GM23248 (cell line): ENCODE results near the gene R3HCC1L. TPM values are rescaled to one million over a fixed set of nuclear protein-coding genes. Genes with fewer than 3 reads are reported as not detected.

Source experiments
- DNase-seq: peaks from one replicate; pipeline ENCODE4 v3.0.0-alpha.2; 2015
- H2AFZ ChIP-seq: fragments of 200-600 bp; sonication (generic); 2 replicates; pipeline ENCODE4 v1.6.1; 2016; ENCODE audit warnings: antibody characterized with exemption
- H3F3A ChIP-seq: fragments of 200-600 bp; sonication (generic); 2 replicates; pipeline ENCODE4 v1.6.1; 2016; ENCODE audit warnings: mild to moderate bottlenecking, antibody characterized with exemption, mixed run types; ENCODE audit not compliant: insufficient read depth
- H3K27ac ChIP-seq: fragments of 200-600 bp; sonication (generic); 2 replicates; pipeline ENCODE4 v1.5.1; 2016; ENCODE audit warnings: mild to moderate bottlenecking
- H3K27me3 ChIP-seq: fragments of 200-600 bp; sonication (generic); replicated peaks from 2 replicates; pipeline ENCODE4 v1.6.1; 2016; ENCODE audit warnings: mild to moderate bottlenecking; ENCODE audit not compliant: insufficient read depth
- H3K36me3 ChIP-seq: fragments of 200-600 bp; sonication (generic); 2 replicates; pipeline ENCODE4 v1.6.1; 2016; ENCODE audit warnings: low read depth, mild to moderate bottlenecking
- H3K4me1 ChIP-seq: fragments of 200-600 bp; sonication (generic); 2 replicates; pipeline ENCODE4 v1.6.1; 2016; ENCODE audit warnings: mild to moderate bottlenecking; ENCODE audit not compliant: insufficient read depth
- H3K4me2 ChIP-seq: fragments of 200-600 bp; sonication (generic); one replicate; pipeline ENCODE4 v1.6.1; 2016; ENCODE audit warnings: mild to moderate bottlenecking; ENCODE audit not compliant: unreplicated experiment
- H3K4me3 ChIP-seq: fragments of 200-600 bp; sonication (generic); 2 replicates; pipeline ENCODE4 v1.5.1; 2016; ENCODE audit warnings: mild to moderate bottlenecking
- H3K79me2 ChIP-seq: fragments of 200-600 bp; sonication (generic); 2 replicates; pipeline ENCODE4 v1.6.1; 2016; ENCODE audit warnings: mild to moderate bottlenecking; ENCODE audit not compliant: insufficient read depth
- H3K9ac ChIP-seq: fragments of 200-600 bp; sonication (generic); 2 replicates; pipeline ENCODE4 v1.6.1; 2016; ENCODE audit warnings: mild to moderate bottlenecking
- H3K9me2 ChIP-seq: fragments of 200-600 bp; sonication (generic); 2 replicates; pipeline ENCODE4 v1.6.1; 2016; ENCODE audit warnings: mixed run types, mild to moderate bottlenecking, moderate library complexity; ENCODE audit not compliant: insufficient read depth
- H3K9me3 ChIP-seq: fragments of 200-600 bp; sonication (generic); one replicate; pipeline ENCODE4 v1.6.1; 2017; ENCODE audit warnings: low read depth
- H4K20me1 ChIP-seq: fragments of 200-600 bp; sonication (generic); 2 replicates; pipeline ENCODE4 v1.6.0; 2016; ENCODE audit not compliant: insufficient read depth
- EZH2 ChIP-seq: fragments of 200-600 bp; sonication (generic); IDR thresholded peaks from 2 replicates; pipeline ENCODE4 v1.6.1; 2018; ENCODE audit warnings: antibody characterized with exemption, mild to moderate bottlenecking; ENCODE audit not compliant: insufficient read depth, poor library complexity, severe bottlenecking
- EZH2phosphoT487 ChIP-seq: fragments of 200-600 bp; sonication (generic); IDR thresholded peaks from 2 replicates; pipeline ENCODE4 v1.6.1; 2018; ENCODE audit warnings: antibody characterized with exemption, moderate library complexity, mild to moderate bottlenecking, low read depth; ENCODE audit not compliant: insufficient read depth
- WGBS, 2 experiments: methylation state at CpG; one replicate each; pipeline ENCODE4 v1.1.6; 2015 to 2017; ENCODE audit warnings: low lambda C conversion rate in 2 of 2, low coverage in 1 of 2; ENCODE audit errors: missing lambda C conversion rate in 2 of 2; 5-methylcytosine and 5-hydroxymethylcytosine counted together
- in situ Hi-C: fragments of 300-500 bp; cut with MboI; formaldehyde crosslinking; loops from 2 replicates; pipeline ENCODE4 v1.15.0; 2020
- polyA plus RNA-seq: library from polyadenylated mRNA; unstranded; fragments of >200 nt; fragmentation: Nextera tagmentation; extraction: Ambion mirVana; gene quantifications from 2 replicates; pipeline ENCODE4 v1.2.1, GENCODE V29; 2016
- total RNA-seq: library from RNA; depleted of rRNA; stranded (reverse); fragments of >200 nt; shearing (Covaris generic); gene quantifications from 2 replicates; pipeline ENCODE4 v1.2.3, GENCODE V29; 2014

Gene R3HCC1L
- total and polyA plus RNA-seq, 2 experiments from 2014 or later = 8.2 to 10.2 TPM

GRCh38 chr10:98262571-98262970, 128.1 kb downstream of the R3HCC1L start:
- Histone ChIP-seq H3K9me2 (no peaks in the 10 kb centered on the region), H3K9me3 (no peaks in the 10 kb centered on the region), H4K20me1 (no peaks in the 10 kb centered on the region), H3K4me2 (no peak overlapping the region), H3K4me1 (peaks cover 13% of the 10 kb centered on the region; the same call in 1 of the 2 replicates), H3K9ac (no peak overlapping the region), H3K27me3 (no peaks in the 10 kb centered on the region), H3K36me3 (peaks cover 12% of the 10 kb centered on the region; the same call in 1 of the 2 replicates), H2AFZ (no peak overlapping the region), H3K4me3 (no peak overlapping the region), H3K79me2 (peaks cover 21% of the 10 kb centered on the region), H3K27ac (no peak overlapping the region), H3F3A (peaks cover 44% of the 10 kb centered on the region)
- WGBS, 2 experiments = 35 to 39% methylated on average over 7 of the region's 7 CpGs
- DNase-seq = peak; percentile 81
- TF ChIP-seq EZH2 (no peak), EZH2phosphoT487 (no peak)
- in situ Hi-C loops = no loop called here

- Histone ChIP-seq H4K20me1 (no peaks in the 10 kb centered on the region), H3K4me3 (no peak overlapping the region), H3K27me3 (no peaks in the 10 kb centered on the region), H3F3A (peaks cover 39% of the 10 kb centered on the region), H3K79me2 (peaks cover 24% of the 10 kb centered on the region), H3K4me2 (no peak overlapping the region), H2AFZ (no peak overlapping the region), H3K36me3 (peaks cover 12% of the 10 kb centered on the region; the same call in 1 of the 2 replicates), H3K9me2 (no peaks in the 10 kb centered on the region), H3K9me3 (no peaks in the 10 kb centered on the region), H3K27ac (no peak overlapping the region), H3K4me1 (peaks cover 13% of the 10 kb centered on the region; the same call in 1 of the 2 replicates), H3K9ac (no peak overlapping the region)
- no peak for DNase-seq
- in situ Hi-C loops = no loop called here
- WGBS, 2 experiments = 87 to 88% methylated on average over 7 of the region's 7 CpGs
- TF ChIP-seq EZH2phosphoT487 (no peak), EZH2 (no peak)
Observed at GRCh38 chr10:98263088-98263487, 128.6 kb downstream of the R3HCC1L start.

GRCh38 chr10:98264378-98265065, 130.1 kb downstream of the R3HCC1L start:
- no peak overlapping the region for H3K27ac ChIP-seq
- H3K9ac ChIP-seq = no peak overlapping the region
- no peak for DNase-seq
- 0 out of 2 replicates have a peak overlapping the region, but pooled peaks have one; percentile 18 for H3K4me3 ChIP-seq
- H3K4me2 ChIP-seq = no peak overlapping the region
- no peak for TF ChIP-seq EZH2phosphoT487
- no peak for TF ChIP-seq EZH2
- no peaks in the 10 kb centered on the region for H3K27me3 ChIP-seq
- peaks cover 22% of the 10 kb centered on the region for H3K4me1 ChIP-seq
- peaks cover 24% of the 10 kb centered on the region for H3K79me2 ChIP-seq
- no peaks in the 10 kb centered on the region for H4K20me1 ChIP-seq
- H3K9me3 ChIP-seq = no peaks in the 10 kb centered on the region
- peaks cover 12% of the 10 kb centered on the region; the same call in 1 of the 2 replicates for H3K36me3 ChIP-seq
- 73 to 79% methylated on average over 12 of the region's 12 CpGs for WGBS, 2 experiments
- H2AFZ ChIP-seq = no peak overlapping the region
- H3K9me2 ChIP-seq = no peaks in the 10 kb centered on the region
- in situ Hi-C loops = no loop called here
- peaks cover 35% of the 10 kb centered on the region for H3F3A ChIP-seq

GRCh38 chr10:98265403-98266378, 131.2 kb downstream of the R3HCC1L start:
- Histone ChIP-seq H3K4me1 (peaks cover 28% of the 10 kb centered on the region), H3K9ac (peak overlapping the region; percentile 91), H4K20me1 (no peaks in the 10 kb centered on the region), H3K4me2 (peak overlapping the region; percentile 94), H2AFZ (no peak overlapping the region), H3K36me3 (peaks cover 9% of the 10 kb centered on the region; the same call in 1 of the 2 replicates), H3K27ac (no peak overlapping the region), H3K4me3 (peak overlapping the region; percentile 88), H3K9me3 (no peaks in the 10 kb centered on the region), H3K9me2 (no peaks in the 10 kb centered on the region), H3K27me3 (no peaks in the 10 kb centered on the region), H3K79me2 (peaks cover 24% of the 10 kb centered on the region), H3F3A (peaks cover 29% of the 10 kb centered on the region)
- DNase-seq = no peak
- in situ Hi-C loops = no loop called here
- WGBS, 2 experiments = 68 to 71% methylated on average over 17 of the region's 17 CpGs
- TF ChIP-seq EZH2 (no peak), EZH2phosphoT487 (no peak)
